ENCODE results near the gene ITGB4. TPM values are rescaled to one million over a fixed set of nuclear protein-coding genes. Genes with fewer than 3 reads are reported as not detected.

ITGB4 gene
- total RNA-seq, 4 donors from 2014 or later, result 31.1 to 66.3 (median 41.8) TPM

DNA sequence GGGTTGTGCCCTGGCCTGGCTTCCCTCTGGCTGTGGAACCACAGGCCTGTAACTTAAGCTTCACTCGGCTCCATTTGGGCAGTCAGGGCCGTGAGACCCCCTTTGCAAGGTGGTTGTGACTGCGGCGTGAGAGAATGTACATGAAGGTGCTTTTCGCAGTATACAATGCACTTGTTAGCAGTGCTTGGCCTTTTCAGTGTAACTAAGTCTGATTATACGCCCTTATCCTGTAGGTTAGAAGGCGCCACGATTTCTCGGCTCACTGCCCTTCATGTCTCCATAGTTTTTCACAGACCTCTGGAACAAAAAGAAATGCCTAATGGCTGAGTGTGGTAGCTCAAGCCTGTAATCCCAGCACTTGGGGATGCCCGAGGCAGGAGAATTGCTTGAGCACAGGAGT is 40.8 kb upstream of the ITGB4 start:
- WGBS, 2 donors (ENCODE audit: low coverage in 1 of 2), result 87 to 88% methylated on average over 8 of the region's 10 CpGs

DNA sequence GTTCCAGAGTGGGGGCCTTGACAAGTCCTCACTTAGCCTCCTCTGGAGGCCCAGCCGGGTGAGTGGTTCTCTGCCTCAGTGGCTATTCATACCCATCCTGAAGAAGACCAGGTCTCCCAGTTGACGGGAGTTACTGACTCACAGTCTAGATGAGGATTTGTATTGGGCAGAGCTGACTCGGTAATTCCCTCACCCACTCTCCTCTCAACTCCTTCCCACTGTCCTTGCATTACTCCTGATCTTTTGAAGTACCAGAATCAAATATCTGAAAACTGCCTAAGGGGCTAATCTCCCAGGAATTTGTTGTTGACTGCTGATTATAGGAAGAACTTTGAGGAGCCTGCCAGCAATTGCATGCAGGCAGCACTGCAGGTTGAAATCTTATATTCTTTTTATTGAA is 40.0 kb upstream of the ITGB4 start:
- no peak for ATAC-seq
- H3K27ac ChIP-seq, result peak overlapping the region in 2 of 4 donors; percentile 49 to 52

More for the DNA sequence above, 40.8 kb upstream of the ITGB4 start:
- no peak for ATAC-seq
- no peak overlapping the region for H3K4me3 ChIP-seq
- no peak for TF ChIP-seq EP300 (IDR thresholded peaks at IDR 0.05)
- no peak for TF ChIP-seq POLR2A (IDR thresholded peaks at IDR 0.05)
- TF ChIP-seq, protein P1, sequence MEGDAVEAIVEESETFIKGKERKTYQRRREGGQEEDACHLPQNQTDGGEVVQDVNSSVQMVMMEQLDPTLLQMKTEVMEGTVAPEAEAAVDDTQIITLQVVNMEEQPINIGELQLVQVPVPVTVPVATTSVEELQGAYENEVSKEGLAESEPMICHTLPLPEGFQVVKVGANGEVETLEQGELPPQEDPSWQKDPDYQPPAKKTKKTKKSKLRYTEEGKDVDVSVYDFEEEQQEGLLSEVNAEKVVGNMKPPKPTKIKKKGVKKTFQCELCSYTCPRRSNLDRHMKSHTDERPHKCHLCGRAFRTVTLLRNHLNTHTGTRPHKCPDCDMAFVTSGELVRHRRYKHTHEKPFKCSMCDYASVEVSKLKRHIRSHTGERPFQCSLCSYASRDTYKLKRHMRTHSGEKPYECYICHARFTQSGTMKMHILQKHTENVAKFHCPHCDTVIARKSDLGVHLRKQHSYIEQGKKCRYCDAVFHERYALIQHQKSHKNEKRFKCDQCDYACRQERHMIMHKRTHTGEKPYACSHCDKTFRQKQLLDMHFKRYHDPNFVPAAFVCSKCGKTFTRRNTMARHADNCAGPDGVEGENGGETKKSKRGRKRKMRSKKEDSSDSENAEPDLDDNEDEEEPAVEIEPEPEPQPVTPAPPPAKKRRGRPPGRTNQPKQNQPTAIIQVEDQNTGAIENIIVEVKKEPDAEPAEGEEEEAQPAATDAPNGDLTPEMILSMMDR (IDR thresholded peaks at IDR 0.05), result no peak
- peaks cover 0 to 35% of the 10 kb centered on the region in 2 donors for H3K36me3 ChIP-seq
- H3K9me3 ChIP-seq, result no peaks in the 10 kb centered on the region
- H3K27ac ChIP-seq, result peak overlapping the region in 3 of 4 donors; percentile 6 to 52 (median 49)
- H3K27me3 ChIP-seq, result no peaks in the 10 kb centered on the region
- H3K4me1 ChIP-seq, result peaks cover 0 to 57% (median 1%) of the 10 kb centered on the region in 3 donors

DNA sequence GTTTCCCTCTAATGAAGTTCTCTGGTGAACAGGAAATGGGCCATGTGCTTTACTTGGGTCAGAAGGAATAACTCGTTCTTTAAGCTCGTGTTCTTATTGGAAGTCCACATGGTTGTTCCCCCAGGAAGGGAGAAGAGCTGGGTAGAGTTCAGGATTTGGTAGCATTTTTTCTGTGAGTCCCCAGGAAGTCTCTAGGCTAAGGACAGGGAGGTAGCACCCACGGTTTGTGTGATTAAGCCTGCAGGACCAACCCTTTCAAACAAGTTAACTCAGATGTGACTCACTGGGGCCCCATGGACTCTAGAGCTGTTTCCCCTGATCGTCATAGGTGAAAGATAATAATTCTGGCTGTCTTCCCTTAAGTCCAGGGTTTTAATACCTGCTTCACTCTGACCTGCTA is 37.7 kb upstream of the ITGB4 start:
- H3K9me3 ChIP-seq, result no peaks in the 10 kb centered on the region
- WGBS, 2 donors (ENCODE audit: low coverage in 1 of 2), result 61 to 66% methylated on average over 3 to 4 of the region's 4 CpGs
- peak overlapping the region in 1 of 4 donors; percentile 3 for H3K27ac ChIP-seq
- TF ChIP-seq POLR2AphosphoS5 (IDR thresholded peaks at IDR 0.05) (no peak), EP300 (IDR thresholded peaks at IDR 0.05) (no peak), POLR2A (IDR thresholded peaks at IDR 0.05) (no peak)
- TF ChIP-seq, protein P1 (IDR thresholded peaks at IDR 0.05), result no peak
- ATAC-seq, result no peak
- peaks cover 0 to 82% (median 6%) of the 10 kb centered on the region in 3 donors for H3K4me1 ChIP-seq
- no peak overlapping the region for H3K4me3 ChIP-seq
- H3K36me3 ChIP-seq, result peaks cover 0 to 20% of the 10 kb centered on the region in 2 donors
- H3K27me3 ChIP-seq, result no peaks in the 10 kb centered on the region

More for the DNA sequence above, 40.0 kb upstream of the ITGB4 start:
- Histone ChIP-seq H3K4me3 (no peak overlapping the region), H3K4me1 (peaks cover 0 to 66% (median 6%) of the 10 kb centered on the region in 3 donors), H3K27me3 (no peaks in the 10 kb centered on the region), H3K9me3 (no peaks in the 10 kb centered on the region), H3K36me3 (peaks cover 0 to 27% of the 10 kb centered on the region in 2 donors)
- WGBS, 2 donors (ENCODE audit: low coverage in 1 of 2), result 42 to 90% methylated on average over 2 of the region's 3 CpGs
- TF ChIP-seq POLR2AphosphoS5 (IDR thresholded peaks at IDR 0.05) (no peak), POLR2A (IDR thresholded peaks at IDR 0.05) (no peak), EP300 (IDR thresholded peaks at IDR 0.05) (no peak)
- TF ChIP-seq, protein P1 (IDR thresholded peaks at IDR 0.05), result no peak

DNA sequence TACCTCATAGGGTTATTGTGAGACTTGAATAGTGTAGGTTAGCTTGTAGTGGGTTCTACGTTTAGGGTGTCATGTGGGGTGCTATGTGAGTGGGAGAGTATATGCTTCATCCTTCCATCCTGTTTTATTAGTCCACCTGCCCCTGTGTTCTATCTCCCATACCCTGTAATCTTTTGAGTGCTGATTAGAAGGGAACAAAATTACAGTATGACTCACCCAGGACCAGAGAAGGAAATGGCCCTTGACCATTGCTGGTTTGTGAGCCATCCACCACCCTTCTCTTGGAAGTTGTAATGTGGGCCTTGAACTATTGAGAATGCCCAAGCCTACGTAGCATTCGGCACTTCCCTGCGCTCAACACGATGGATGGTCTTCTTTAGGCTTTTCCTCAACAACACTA is 37.0 kb upstream of the ITGB4 start:
- Histone ChIP-seq H3K4me1 (peaks cover 0 to 82% (median 7%) of the 10 kb centered on the region in 3 donors), H3K27me3 (no peaks in the 10 kb centered on the region), H3K36me3 (peaks cover 0 to 15% of the 10 kb centered on the region in 2 donors), H3K9me3 (no peaks in the 10 kb centered on the region), H3K4me3 (no peak overlapping the region), H3K27ac (peak overlapping the region in 2 of 4 donors; percentile 65 to 74)
- no peak for ATAC-seq
- WGBS, 2 donors (ENCODE audit: low coverage in 1 of 2), result 84 to 100% methylated on average over 1 to 5 of the region's 5 CpGs
- TF ChIP-seq POLR2A (IDR thresholded peaks at IDR 0.05) (no peak), POLR2AphosphoS5 (IDR thresholded peaks at IDR 0.05) (no peak), EP300 (IDR thresholded peaks at IDR 0.05) (no peak)
- TF ChIP-seq, protein P1 (IDR thresholded peaks at IDR 0.05), result no peak

DNA sequence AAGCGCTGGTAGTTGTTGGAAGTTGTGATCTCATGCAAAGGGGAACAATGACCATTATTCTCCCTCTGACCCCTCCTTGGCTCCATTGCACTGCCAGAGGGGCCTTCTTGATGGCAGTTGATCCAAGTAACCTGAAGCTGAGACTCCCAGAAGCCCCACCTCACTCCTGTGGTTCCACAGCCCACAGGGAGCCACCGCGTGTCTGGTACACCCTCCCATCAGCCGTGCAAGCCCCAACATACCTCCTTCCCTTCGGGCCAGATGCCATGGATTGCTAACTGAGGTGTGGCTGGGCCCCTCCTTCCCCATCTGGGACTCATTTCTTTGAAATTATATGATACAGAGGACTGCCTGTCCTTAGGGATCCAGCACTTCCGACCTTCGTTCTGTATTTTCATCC is 36.3 kb upstream of the ITGB4 start:
- TF ChIP-seq EP300 (IDR thresholded peaks at IDR 0.05) (no peak), POLR2A (IDR thresholded peaks at IDR 0.05) (no peak), POLR2AphosphoS5 (IDR thresholded peaks at IDR 0.05) (no peak)
- TF ChIP-seq, protein P1 (IDR thresholded peaks at IDR 0.05), result no peak
- Histone ChIP-seq H3K4me3 (no peak overlapping the region), H3K27me3 (no peaks in the 10 kb centered on the region), H3K27ac (peak overlapping the region in 3 of 4 donors; percentile 64 to 74 (median 65)), H3K36me3 (peaks cover 0 to 8% of the 10 kb centered on the region in 2 donors), H3K4me1 (peaks cover 0 to 82% (median 10%) of the 10 kb centered on the region in 3 donors), H3K9me3 (no peaks in the 10 kb centered on the region)
- no peak for ATAC-seq
- WGBS, 2 donors (ENCODE audit: low coverage in 1 of 2), result 70% methylated on average over 6 to 7 of the region's 7 CpGs

Measured in gastroesophageal sphincter (tissue), 4 donors.